Fibroblast of mammary gland (primary cell): ENCODE results near the gene NCOA6.

Source experiments
- DNase-seq: peaks from one replicate; pipeline ENCODE4 v3.0.0-alpha.2; 2010; ENCODE audit warnings: low read depth
- H3K4me3 ChIP-seq: 2 replicates; pipeline ENCODE4 v1.5.1; 2011; ENCODE audit warnings: low read depth, mild to moderate bottlenecking, low read length, moderate library complexity; ENCODE audit not compliant: control insufficient read depth
- TF ChIP-seq, protein P1 (sequence below): conservative IDR thresholded peaks from 2 replicates; pipeline ENCODE4 v1.5.1; 2011; ENCODE audit warnings: low read depth, low read length, inconsistent platforms; ENCODE audit not compliant: control insufficient read depth, insufficient read depth

NCOA6 gene

DNA sequence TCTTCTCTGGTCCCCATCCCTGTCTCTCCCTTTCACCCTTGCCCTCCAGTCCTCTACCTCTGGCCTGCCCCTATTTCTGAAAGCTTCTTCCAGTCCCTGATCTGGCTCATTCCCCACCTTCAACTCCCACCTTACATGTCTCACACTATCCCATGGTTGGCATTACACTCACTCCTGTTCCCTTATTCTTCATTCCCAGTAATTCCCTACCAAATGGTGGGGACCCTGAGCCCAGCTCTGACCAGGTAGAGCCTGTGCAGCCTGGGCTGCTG is 114.9 kb downstream of the NCOA6 start:
- no peak for DNase-seq
- TF ChIP-seq, protein P1, sequence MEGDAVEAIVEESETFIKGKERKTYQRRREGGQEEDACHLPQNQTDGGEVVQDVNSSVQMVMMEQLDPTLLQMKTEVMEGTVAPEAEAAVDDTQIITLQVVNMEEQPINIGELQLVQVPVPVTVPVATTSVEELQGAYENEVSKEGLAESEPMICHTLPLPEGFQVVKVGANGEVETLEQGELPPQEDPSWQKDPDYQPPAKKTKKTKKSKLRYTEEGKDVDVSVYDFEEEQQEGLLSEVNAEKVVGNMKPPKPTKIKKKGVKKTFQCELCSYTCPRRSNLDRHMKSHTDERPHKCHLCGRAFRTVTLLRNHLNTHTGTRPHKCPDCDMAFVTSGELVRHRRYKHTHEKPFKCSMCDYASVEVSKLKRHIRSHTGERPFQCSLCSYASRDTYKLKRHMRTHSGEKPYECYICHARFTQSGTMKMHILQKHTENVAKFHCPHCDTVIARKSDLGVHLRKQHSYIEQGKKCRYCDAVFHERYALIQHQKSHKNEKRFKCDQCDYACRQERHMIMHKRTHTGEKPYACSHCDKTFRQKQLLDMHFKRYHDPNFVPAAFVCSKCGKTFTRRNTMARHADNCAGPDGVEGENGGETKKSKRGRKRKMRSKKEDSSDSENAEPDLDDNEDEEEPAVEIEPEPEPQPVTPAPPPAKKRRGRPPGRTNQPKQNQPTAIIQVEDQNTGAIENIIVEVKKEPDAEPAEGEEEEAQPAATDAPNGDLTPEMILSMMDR, result no peak
- H3K4me3 ChIP-seq, result peak overlapping the region; percentile 41

DNA sequence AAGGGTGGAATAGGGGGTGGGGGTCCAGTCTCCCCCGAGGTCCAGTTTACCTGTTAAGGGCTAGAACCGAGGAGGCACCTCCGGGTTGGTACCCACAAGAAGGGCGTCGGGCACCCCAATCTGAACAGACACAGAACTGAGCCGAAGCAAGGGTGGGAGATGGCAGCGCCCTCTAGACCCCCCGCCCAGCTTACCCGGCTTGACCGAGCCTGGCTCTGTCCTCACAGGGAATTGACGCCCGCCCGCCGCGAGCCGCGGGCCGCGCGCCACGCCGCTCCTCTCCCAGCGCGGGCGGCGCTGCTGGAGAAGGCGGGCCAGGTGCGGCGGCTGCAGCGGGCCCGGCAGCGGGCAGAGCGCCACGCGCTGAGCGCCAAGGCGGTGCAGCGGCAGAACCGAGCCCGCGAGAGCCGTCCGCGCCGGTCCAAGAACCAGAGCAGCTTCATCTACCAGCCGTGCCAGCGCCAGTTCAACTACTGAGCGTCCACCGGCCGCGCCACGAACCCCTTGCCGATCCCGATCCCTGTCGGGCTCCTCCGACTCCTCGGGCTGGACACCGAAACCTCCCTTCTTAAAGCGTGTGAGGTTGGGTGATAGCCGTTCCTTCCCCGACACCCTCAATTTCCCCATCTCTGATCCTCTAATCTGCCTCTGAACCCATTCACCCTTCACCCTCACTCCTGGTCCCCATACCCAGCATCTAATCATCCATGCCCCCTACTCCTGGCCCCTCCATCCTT is 115.5 kb downstream of the NCOA6 start:
- TF ChIP-seq, protein P1, result peak; percentile 12
- H3K4me3 ChIP-seq, result peak overlapping the region; percentile 67
- DNase-seq, result peak; percentile 53

DNA sequence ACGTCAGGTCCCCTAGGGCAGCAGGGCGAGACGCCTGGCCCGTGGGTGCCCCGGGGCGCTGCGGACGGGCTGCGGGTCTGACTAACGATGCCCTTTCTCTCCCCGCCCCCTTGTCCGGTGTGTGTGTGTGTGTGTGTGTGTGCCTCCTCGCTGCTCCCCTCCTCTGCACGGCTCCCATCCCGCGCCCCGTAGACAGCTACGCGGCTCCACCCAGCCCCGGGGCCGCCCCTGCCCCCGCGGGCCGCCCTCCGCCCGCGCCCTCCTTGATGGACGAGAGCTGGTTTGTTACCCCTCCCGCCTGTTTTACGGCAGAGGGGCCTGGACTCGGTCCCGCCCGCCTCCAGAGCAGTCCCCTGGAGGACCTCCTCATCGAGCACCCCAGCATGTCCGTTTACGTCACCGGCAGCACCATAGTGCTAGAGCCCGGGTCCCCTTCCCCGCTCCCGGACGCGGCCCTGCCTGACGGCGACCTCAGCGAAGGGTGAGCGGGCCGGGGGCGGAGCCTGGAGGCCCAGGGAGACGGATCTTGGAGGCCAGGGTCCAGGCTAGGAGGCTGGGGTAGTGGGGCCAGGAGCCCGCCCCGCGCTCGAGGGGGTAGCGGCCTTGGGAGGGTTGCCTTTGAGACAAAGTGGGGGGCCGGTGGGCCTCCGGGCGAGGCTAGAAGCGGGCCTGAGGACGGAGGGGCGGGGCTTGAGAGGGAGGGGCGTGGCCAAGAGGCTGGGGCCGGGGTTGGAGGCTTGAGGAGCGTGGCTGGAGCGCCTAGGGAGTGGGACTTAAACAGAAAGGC is 116.2 kb downstream of the NCOA6 start:
- DNase-seq, result peak; percentile 75
- TF ChIP-seq, protein P1, result no peak
- H3K4me3 ChIP-seq, result peak overlapping the region; percentile 67

DNA sequence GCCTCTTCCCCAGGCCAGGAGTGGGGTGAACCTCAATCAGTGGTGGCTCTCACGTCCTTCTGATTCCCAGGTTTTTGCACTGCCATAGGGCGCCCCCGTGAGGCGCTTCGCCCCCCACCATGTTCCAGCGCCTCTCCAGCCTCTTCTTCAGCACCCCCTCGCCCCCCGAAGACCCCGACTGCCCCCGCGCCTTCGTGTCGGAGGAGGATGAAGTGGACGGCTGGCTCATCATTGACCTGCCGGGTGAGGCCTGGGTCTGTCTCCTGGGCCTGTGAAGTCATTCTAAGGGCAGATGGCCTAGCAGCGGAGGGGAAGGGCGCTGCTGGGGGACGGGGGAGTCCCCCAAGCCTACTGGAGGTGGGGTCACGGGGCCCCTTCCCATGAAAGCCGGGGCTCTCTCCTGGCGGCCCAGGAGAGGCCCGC is 116.8 kb downstream of the NCOA6 start:
- peak; percentile 45 for DNase-seq
- TF ChIP-seq, protein P1, result peak; percentile 60
- H3K4me3 ChIP-seq, result peak overlapping the region; percentile 67

DNA sequence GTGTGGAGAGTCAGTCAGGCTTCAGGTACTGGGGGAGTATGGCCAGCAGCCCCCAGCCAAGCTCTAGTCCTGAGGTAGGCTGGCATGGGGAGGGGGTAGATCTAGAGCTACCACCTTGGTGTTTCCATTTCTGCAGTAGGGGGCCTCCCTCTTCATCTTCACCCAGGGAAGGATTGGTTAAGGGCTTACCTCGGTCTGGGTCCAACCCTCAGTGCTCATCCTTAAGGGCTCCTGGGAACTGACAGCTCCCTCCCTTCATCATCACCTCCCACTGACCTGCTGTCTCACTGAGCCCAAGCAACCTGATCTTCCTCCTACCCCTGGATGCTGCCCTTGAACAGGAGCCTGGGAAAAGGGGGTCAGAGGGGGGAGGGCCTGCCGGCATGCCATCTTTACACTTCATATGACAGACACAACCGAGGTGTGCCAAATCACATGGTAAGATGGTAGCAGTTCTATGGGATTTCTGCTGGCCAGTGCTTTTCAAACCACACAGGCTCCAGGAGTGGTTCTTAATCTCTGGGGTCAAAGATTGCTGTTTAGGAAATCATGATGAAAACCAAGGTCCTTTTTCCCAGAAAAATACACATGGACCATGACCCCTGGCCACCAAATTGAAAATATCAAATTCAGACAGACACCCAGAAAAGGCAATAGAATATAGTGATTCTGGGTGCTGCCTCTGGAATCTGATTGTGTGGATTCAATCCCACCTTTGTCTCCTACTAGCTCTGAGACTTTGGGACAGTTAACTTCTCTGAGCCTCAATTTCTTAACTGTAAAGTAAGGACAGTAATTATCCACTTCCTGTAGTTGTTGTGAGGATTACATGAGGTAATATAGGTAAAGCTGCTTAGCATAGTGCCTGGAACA is 118.3 kb downstream of the NCOA6 start:
- no peak overlapping the region for H3K4me3 ChIP-seq
- TF ChIP-seq, protein P1, result no peak
- DNase-seq, result no peak

DNA sequence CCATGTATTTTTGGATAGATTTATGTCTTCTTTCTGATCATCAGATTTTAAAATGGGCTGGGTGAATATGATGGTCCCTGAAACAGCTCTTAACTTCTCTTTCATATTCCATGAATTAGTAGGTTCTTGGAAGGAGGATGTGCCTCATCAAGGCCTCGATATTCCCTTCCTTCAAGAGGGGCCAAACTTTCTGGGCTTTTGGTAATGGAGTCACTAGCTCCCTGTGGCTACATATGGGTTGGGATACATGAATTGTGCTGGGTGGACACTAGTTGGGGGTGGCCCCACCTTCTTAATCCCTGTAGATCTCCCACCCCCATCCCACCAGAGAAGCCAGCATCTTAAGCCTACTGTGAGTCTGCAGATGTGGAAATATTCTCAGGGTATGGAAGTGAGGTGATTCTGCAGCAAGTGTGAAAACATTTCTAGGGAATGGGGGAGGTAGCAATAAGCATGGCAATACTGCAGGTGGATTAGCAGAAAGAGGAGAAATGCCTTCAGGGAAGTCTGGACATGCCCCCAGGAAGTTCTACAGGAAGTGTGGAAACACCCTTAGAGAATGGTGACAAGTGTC is 119.1 kb downstream of the NCOA6 start:
- H3K4me3 ChIP-seq, result no peak overlapping the region
- DNase-seq, result no peak
- TF ChIP-seq, protein P1, result no peak
